ENCODE results near the gene TNS3. TPM values are rescaled to one million over a fixed set of nuclear protein-coding genes. Genes with fewer than 3 reads are reported as not detected.
A peak's percentile ranks its signal among the peaks of the same experiment; 100 is the strongest.

TNS3 gene
- total RNA-seq, 1 donor from 2014 or later = 6.1 TPM

DNA sequence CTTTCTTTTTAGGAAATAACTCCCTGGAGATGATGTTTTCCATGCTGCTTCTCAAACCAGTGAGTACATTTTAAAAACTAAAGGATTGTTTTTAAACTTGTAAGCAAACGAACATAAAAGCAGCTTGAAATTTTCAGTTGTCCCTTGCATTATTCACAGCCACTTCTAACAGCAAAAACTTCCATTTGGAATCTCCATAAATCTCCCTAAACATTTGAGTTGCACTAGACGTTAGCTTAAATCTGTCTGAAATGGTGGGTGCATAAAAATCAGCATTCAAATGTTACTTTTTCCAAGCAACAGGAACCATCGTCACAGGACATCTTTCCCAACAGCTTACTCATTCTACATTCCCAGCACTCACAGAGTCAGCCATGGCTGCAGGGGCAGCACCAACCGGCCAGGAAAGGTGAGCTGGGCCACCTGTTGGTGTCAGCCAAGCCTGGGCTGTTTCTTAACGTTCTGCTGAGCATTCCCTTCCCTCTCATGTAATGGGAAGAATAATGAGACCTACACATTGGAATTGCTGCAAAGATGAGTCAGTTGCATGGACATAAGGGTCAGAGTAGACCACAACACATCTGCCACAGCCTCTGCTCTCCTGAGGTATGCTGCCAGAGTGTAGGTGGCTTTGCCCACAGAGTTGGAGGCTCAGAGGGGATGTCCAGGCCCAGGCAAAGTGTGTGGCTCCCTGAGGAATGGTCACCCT is 163.2 kb downstream of the TNS3 start:
- no peak for DNase-seq (ENCODE audit: low spot score in 2 of 2)
- no peak for FAIRE-seq

GRCh38 chr7:47416492-47417480 is 165.1 kb downstream of the TNS3 start:
- no peak for FAIRE-seq

GRCh38 chr7:47415318-47416212 is 166.3 kb downstream of the TNS3 start:
- DNase-seq (ENCODE audit: low spot score in 2 of 2) (no peak), FAIRE-seq (no peak)

More at GRCh38 chr7:47416492-47417480, 165.1 kb downstream of the TNS3 start:
- DNase-seq (ENCODE audit: low spot score in 2 of 2) = no peak

- no peak for DNase-seq (ENCODE audit: low spot score in 2 of 2)
- no peak for FAIRE-seq
These were observed 167.3 kb downstream of the TNS3 start for GRCh38 chr7:47414342-47415317.

- FAIRE-seq = no peak
- no peak for DNase-seq (ENCODE audit: low spot score in 2 of 2)
These were observed 168.2 kb downstream of the TNS3 start for GRCh38 chr7:47413526-47414341.

- FAIRE-seq = no peak
- no peak for DNase-seq (ENCODE audit: low spot score in 2 of 2)
These were observed 170.0 kb downstream of the TNS3 start for GRCh38 chr7:47411901-47412300.

GRCh38 chr7:47411281-47411869 is 170.5 kb downstream of the TNS3 start:
- no peak for FAIRE-seq

GRCh38 chr7:47408675-47409074 is 173.2 kb downstream of the TNS3 start:
- no peak for DNase-seq (ENCODE audit: low spot score in 2 of 2)
- FAIRE-seq = no peak

More at GRCh38 chr7:47411281-47411869, 170.5 kb downstream of the TNS3 start:
- no peak for DNase-seq (ENCODE audit: low spot score in 2 of 2)

GRCh38 chr7:47407821-47408674 is 173.9 kb downstream of the TNS3 start:
- no peak for FAIRE-seq

GRCh38 chr7:47407136-47407535 is 174.8 kb downstream of the TNS3 start:
- no peak for DNase-seq (ENCODE audit: low spot score in 2 of 2)
- FAIRE-seq = no peak

More at GRCh38 chr7:47407821-47408674, 173.9 kb downstream of the TNS3 start:
- DNase-seq (ENCODE audit: low spot score in 2 of 2) = no peak

- FAIRE-seq (no peak), DNase-seq (ENCODE audit: low spot score in 2 of 2) (no peak)
These were observed 175.1 kb downstream of the TNS3 start for GRCh38 chr7:47406801-47407129.

DNA sequence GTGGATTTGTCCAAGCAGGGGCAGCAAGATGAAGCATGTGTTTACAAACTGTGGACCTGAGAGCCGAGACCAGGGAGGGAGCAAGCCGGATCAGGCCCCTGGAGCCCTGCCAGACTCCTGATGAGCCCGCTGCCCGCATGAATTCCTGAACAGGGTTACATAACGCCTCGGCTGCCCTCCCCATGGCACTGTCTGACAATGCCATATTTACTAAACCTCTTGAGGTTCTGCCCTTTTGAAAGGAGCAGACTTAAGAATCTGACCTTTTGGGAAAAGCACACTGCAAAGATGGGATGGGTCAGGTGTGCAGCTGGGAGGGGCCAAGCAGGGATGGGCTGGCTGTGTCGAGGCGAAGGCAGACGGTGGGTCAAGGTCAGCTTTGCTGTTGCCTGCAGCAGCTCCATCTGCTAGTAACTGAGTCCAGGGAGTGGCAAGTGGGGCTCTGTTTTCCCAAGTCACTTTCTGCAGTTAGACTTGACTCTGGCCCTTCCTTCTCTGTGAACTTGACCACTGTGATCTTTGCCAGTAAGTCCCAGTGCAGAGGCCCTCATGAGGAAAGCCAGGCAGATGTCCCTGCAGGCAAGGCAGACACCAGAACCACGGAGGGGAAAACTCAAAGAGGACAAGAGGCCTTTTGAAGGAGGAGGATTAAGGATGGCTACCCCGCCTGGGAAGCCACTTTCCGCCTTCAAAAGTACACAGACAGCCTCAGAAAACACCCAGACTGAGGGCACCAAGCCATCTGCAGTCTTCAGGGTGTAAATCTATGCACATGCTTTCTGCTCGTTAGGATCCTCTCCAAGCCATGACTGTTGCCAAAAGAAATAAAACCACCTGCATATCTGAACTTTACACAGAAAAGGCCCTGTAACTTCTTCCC is 175.8 kb downstream of the TNS3 start:
- FAIRE-seq = no peak

DNA sequence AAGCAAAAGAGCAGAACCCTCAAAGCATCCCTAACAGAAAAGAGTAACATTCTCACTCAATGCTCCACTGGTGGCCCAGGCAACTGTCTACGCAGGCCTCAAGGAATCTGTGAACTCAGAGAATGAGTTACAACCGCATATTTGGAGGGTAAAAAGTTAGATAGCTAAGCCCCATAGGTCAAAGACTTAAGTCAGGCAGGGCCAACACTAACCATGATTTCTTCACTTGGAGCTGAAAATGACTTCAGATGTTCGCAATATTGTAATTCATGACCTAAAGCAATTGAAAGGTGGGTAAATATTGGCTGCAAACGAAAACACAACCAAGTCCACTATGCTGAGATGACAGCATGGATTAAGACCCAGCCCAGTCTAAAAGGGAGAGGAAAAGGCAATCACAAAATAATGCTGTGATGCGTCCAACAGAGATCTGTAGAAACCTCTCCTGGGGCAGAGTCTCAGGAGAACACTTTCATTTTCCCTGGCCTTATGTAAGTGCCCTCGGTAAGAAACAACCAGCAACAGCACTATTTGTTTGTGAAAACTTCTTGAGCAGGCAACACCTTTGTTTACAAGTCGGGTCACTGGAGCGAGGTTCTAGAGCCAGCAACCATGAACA is 176.5 kb downstream of the TNS3 start:
- DNase-seq (ENCODE audit: low spot score in 2 of 2) (no peak), FAIRE-seq (no peak)

More for the DNA sequence above, 175.8 kb downstream of the TNS3 start:
- DNase-seq (ENCODE audit: low spot score in 2 of 2) = peak in 1 of 2 donors; percentile 36

GRCh38 chr7:47404010-47404409 is 177.9 kb downstream of the TNS3 start:
- FAIRE-seq = no peak
- no peak for DNase-seq (ENCODE audit: low spot score in 2 of 2)
